IMR-90 (cell line): ENCODE results near the gene CDKN1C.

Source experiments
- BHLHE40 ChIP-seq: fragments of 150-350 bp; IDR thresholded peaks from 2 replicates; pipeline ENCODE4 v1.6.1; 2016; ENCODE audit warnings: mild to moderate bottlenecking, low read depth, low read length
- CEBPB ChIP-seq: IDR thresholded peaks from 2 replicates; pipeline ENCODE4 v1.6.1; 2012; ENCODE audit warnings: low read depth, low read length, improper control_type of control experiment
- CTCF ChIP-seq: conservative IDR thresholded peaks from 2 replicates; pipeline ENCODE4 v1.5.1; 2012; ENCODE audit warnings: mild to moderate bottlenecking, low read depth, low read length, improper control_type of control experiment
- MXI1 ChIP-seq: IDR thresholded peaks from 2 replicates; pipeline ENCODE4 v1.6.1; 2012; ENCODE audit warnings: low read depth, mild to moderate bottlenecking, low read length, moderate library complexity, borderline replicate concordance
- POLR2A ChIP-seq: IDR thresholded peaks from 2 replicates; pipeline ENCODE4 v1.6.1; 2012; ENCODE audit warnings: mild to moderate bottlenecking, low read depth, low read length
- RFX5 ChIP-seq: IDR thresholded peaks from 2 replicates; pipeline ENCODE4 v1.8.0; 2012; ENCODE audit warnings: low read depth, mild to moderate bottlenecking, low read length, moderate library complexity
- SMC3 ChIP-seq: fragments of 150-350 bp; IDR thresholded peaks from 2 replicates; pipeline ENCODE4 v1.6.1; 2016; ENCODE audit warnings: low read depth, mild to moderate bottlenecking, antibody characterized with exemption, low read length, moderate library complexity
- USF2 ChIP-seq: fragments of 150-350 bp; IDR thresholded peaks from 2 replicates; pipeline ENCODE4 v1.6.1; 2017; ENCODE audit warnings: mild to moderate bottlenecking, antibody characterized with exemption, low read length, low read depth

GRCh38 chr11:2921742-2922493 is 36.3 kb upstream of the CDKN1C start:
- no peak for TF ChIP-seq POLR2A
- TF ChIP-seq CTCF = no peak
- no peak for TF ChIP-seq BHLHE40
- no peak for TF ChIP-seq USF2
- TF ChIP-seq SMC3 = no peak
- TF ChIP-seq MXI1 = no peak
- no peak for TF ChIP-seq CEBPB
- no peak for TF ChIP-seq RFX5
